ENCODE data around the gene LYPD6B.

DNA sequence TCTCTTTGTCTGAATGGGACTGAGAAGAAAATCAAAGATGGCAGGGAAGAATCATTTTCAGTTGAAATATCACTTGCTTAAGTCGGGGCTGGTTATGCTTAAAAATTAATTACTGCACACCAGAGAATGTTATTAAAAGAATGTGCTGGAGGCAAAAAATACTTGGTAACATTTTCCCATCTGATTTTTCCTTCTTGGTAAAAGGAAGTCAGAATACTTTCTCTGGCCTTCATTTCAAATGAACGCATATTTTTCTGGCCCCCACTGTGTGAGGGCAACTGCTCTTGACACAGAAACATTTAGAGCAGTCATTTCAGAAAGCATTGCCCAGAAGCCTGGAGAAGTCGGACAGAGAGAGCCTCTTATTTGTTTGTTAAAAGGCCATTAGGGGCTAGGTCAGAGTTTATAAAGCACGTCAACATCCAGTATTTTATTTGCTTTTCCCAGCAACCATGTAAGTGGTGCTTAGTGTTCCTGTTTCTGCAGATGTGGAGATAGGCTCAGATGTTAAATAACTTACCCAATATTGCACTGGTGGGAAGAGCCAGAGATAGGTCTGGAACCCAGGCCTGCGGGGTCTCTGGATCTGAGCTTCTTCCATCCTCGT lies 32.9 kb upstream of the LYPD6B start:
- TF ChIP-seq CTCF (IDR thresholded peaks at IDR 0.05), result no peak
- no peak for TF ChIP-seq POLR2A (IDR thresholded peaks at IDR 0.05)

All from lower leg skin (tissue), 3 donors.